ENCODE data around the gene ANXA2. TPM values are rescaled to one million over a fixed set of nuclear protein-coding genes. Genes with fewer than 3 reads are reported as not detected.

ANXA2 gene
- total RNA-seq, 2 donors from 2014 or later: 355 to 392 TPM

- peaks cover 9% of the 10 kb centered on the region for H3K9me3 Mint-ChIP-seq
- Histone ChIP-seq H3K4me3 (ENCODE audit: low read length) (no peak overlapping the region), H3K4me1 (ENCODE audit: control insufficient read depth, insufficient read depth, low read length) (peaks cover 30% of the 10 kb centered on the region), H3K27me3 (ENCODE audit: control insufficient read depth, insufficient read depth, low read length, poor library complexity, severe bottlenecking) (no peaks in the 10 kb centered on the region), H3K9ac (ENCODE audit: extremely low read depth, low read length, poor library complexity, severe bottlenecking) (no peak overlapping the region), H3K9me3 (ENCODE audit: control insufficient read depth, low read length) (peaks cover 7% of the 10 kb centered on the region), H3K36me3 (ENCODE audit: control insufficient read depth, insufficient read depth, low read length) (peaks cover 65% of the 10 kb centered on the region), H3K27ac (ENCODE audit: low read depth, low read length) (no peak overlapping the region)
- peaks cover 46% of the 10 kb centered on the region for H3K36me3 Mint-ChIP-seq (ENCODE audit: low read depth)
- peak; percentile 32 for DNase-seq
- peaks cover 41% of the 10 kb centered on the region for H3K4me1 Mint-ChIP-seq
- WGBS, 2 experiments (ENCODE audit: insufficient coverage in 1 of 2, insufficient read length in 1 of 2): 93% methylated on average over 17 of the region's 17 CpGs
- no peak for TF ChIP-seq CTCF (conservative IDR thresholded peaks at IDR 0.05)
- peaks cover 24% of the 10 kb centered on the region for H3K27me3 Mint-ChIP-seq (ENCODE audit: insufficient read depth)
- no peak overlapping the region for H3K27ac Mint-ChIP-seq
- H3K4me3 Mint-ChIP-seq: no peak overlapping the region
These were observed 33.7 kb downstream of the ANXA2 start for GRCh38 chr15:60363903-60364611.

- peaks cover 7% of the 10 kb centered on the region for H3K9me3 ChIP-seq (ENCODE audit: control insufficient read depth, low read length)
- H3K9me3 Mint-ChIP-seq: peaks cover 9% of the 10 kb centered on the region
- peaks cover 18% of the 10 kb centered on the region for H3K27me3 Mint-ChIP-seq (ENCODE audit: insufficient read depth)
- DNase-seq: peak; percentile 13
- no peak overlapping the region for H3K27ac ChIP-seq (ENCODE audit: low read depth, low read length)
- H3K4me1 Mint-ChIP-seq: peaks cover 35% of the 10 kb centered on the region
- no peak overlapping the region for H3K4me3 Mint-ChIP-seq
- peaks cover 28% of the 10 kb centered on the region for H3K4me1 ChIP-seq (ENCODE audit: control insufficient read depth, insufficient read depth, low read length)
- H3K27me3 ChIP-seq (ENCODE audit: control insufficient read depth, insufficient read depth, low read length, poor library complexity, severe bottlenecking): no peaks in the 10 kb centered on the region
- no peak overlapping the region for H3K9ac ChIP-seq (ENCODE audit: extremely low read depth, low read length, poor library complexity, severe bottlenecking)
- TF ChIP-seq CTCF (conservative IDR thresholded peaks at IDR 0.05): no peak
- peaks cover 55% of the 10 kb centered on the region for H3K36me3 Mint-ChIP-seq (ENCODE audit: low read depth)
- 100% methylated on average over 2 of the region's 2 CpGs for WGBS, 2 experiments (ENCODE audit: insufficient coverage in 1 of 2, insufficient read length in 1 of 2)
- H3K27ac Mint-ChIP-seq: no peak overlapping the region
- H3K4me3 ChIP-seq (ENCODE audit: low read length): no peak overlapping the region
- peaks cover 70% of the 10 kb centered on the region for H3K36me3 ChIP-seq (ENCODE audit: control insufficient read depth, insufficient read depth, low read length)
These were observed 34.7 kb downstream of the ANXA2 start for GRCh38 chr15:60363087-60363549.

- peaks cover 55% of the 10 kb centered on the region for H3K36me3 Mint-ChIP-seq (ENCODE audit: low read depth)
- peaks cover 35% of the 10 kb centered on the region for H3K4me1 Mint-ChIP-seq
- H3K27me3 Mint-ChIP-seq (ENCODE audit: insufficient read depth): peaks cover 18% of the 10 kb centered on the region
- peak; percentile 36 for DNase-seq
- Histone ChIP-seq H3K36me3 (ENCODE audit: control insufficient read depth, insufficient read depth, low read length) (peaks cover 76% of the 10 kb centered on the region), H3K9ac (ENCODE audit: extremely low read depth, low read length, poor library complexity, severe bottlenecking) (no peak overlapping the region), H3K4me1 (ENCODE audit: control insufficient read depth, insufficient read depth, low read length) (peaks cover 28% of the 10 kb centered on the region), H3K27ac (ENCODE audit: low read depth, low read length) (no peak overlapping the region), H3K4me3 (ENCODE audit: low read length) (no peak overlapping the region), H3K9me3 (ENCODE audit: control insufficient read depth, low read length) (peaks cover 7% of the 10 kb centered on the region), H3K27me3 (ENCODE audit: control insufficient read depth, insufficient read depth, low read length, poor library complexity, severe bottlenecking) (no peaks in the 10 kb centered on the region)
- WGBS, 2 experiments (ENCODE audit: insufficient coverage in 1 of 2, insufficient read length in 1 of 2): 81 to 89% methylated on average over 6 to 8 of the region's 8 CpGs
- no peak overlapping the region for H3K4me3 Mint-ChIP-seq
- H3K9me3 Mint-ChIP-seq: peaks cover 9% of the 10 kb centered on the region
- no peak for TF ChIP-seq CTCF (conservative IDR thresholded peaks at IDR 0.05)
- no peak overlapping the region for H3K27ac Mint-ChIP-seq
These were observed 35.3 kb downstream of the ANXA2 start for GRCh38 chr15:60362321-60363086.

Measured in endodermal cell (in vitro differentiated cells).